Uterus (tissue), 2 donors: ENCODE measurements around the gene C2orf80.

Experiments
- POLR2A ChIP-seq, 2 donors: fragments of 450-650 bp; IDR thresholded peaks; one replicate each; pipeline ENCODE4 v1.6.1; 2016; ENCODE audit warnings: antibody characterized with exemption in 2 of 2, mild to moderate bottlenecking in 1 of 2, moderate library complexity in 1 of 2
- TF ChIP-seq, protein P1 (sequence below), 4 experiments: fragments of 200-600 bp in 2 of 4; fragments of 450-650 bp in 2 of 4; sonication (generic) in 2 of 4; IDR thresholded peaks; one replicate each; pipeline ENCODE4 v1.5.1; 2016 to 2019; ENCODE audit warnings: antibody characterized with exemption in 4 of 4, mild to moderate bottlenecking in 2 of 4, moderate library complexity in 1 of 4

DNA sequence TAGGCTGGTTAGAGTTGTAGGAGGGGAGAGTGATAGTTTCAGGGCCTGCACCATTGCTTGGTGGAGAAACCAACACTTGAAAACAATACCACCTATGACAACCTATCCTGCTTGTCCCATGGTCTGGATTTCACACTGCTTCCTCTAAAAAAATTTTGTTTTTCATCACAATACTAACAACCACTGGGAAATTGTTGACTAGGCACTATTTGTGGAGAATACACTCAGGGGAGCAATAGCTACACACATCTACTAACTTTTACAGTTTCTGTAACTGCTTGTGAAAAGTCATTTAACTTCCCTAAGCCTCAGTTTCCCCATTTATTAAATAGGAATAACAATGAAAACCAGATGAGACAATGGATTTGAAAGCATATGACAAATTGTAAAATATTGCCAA is 39.7 kb downstream of the C2orf80 start:
- TF ChIP-seq, protein P1, sequence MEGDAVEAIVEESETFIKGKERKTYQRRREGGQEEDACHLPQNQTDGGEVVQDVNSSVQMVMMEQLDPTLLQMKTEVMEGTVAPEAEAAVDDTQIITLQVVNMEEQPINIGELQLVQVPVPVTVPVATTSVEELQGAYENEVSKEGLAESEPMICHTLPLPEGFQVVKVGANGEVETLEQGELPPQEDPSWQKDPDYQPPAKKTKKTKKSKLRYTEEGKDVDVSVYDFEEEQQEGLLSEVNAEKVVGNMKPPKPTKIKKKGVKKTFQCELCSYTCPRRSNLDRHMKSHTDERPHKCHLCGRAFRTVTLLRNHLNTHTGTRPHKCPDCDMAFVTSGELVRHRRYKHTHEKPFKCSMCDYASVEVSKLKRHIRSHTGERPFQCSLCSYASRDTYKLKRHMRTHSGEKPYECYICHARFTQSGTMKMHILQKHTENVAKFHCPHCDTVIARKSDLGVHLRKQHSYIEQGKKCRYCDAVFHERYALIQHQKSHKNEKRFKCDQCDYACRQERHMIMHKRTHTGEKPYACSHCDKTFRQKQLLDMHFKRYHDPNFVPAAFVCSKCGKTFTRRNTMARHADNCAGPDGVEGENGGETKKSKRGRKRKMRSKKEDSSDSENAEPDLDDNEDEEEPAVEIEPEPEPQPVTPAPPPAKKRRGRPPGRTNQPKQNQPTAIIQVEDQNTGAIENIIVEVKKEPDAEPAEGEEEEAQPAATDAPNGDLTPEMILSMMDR (IDR thresholded peaks at IDR 0.05): no peak
- TF ChIP-seq POLR2A (IDR thresholded peaks at IDR 0.05): no peak
